ENCODE data around the gene ARF1.

Gene ARF1

GRCh38 chr1:228085287-228085951 is 2.9 kb downstream of the ARF1 start:
- no peak for DNase-seq

GRCh38 chr1:228087771-228088251 is 5.3 kb downstream of the ARF1 start:
- DNase-seq: peak in 2 of 51 donors; percentile 24 to 42

GRCh38 chr1:228088586-228089498 is 6.3 kb downstream of the ARF1 start:
- DNase-seq: no peak

- DNase-seq: peak in 1 of 51 donors; percentile 12
These were observed 7.2 kb downstream of the ARF1 start for GRCh38 chr1:228089519-228090380.

- peak in 3 of 51 donors; percentile 26 to 49 (median 41) for DNase-seq
These were observed 8.1 kb downstream of the ARF1 start for GRCh38 chr1:228090613-228091081.

GRCh38 chr1:228091084-228091483 is 8.6 kb downstream of the ARF1 start:
- DNase-seq: no peak

- no peak for DNase-seq
These were observed 10.0 kb downstream of the ARF1 start for GRCh38 chr1:228092342-228093049.

GRCh38 chr1:228093050-228093906 is 10.8 kb downstream of the ARF1 start:
- DNase-seq: no peak

GRCh38 chr1:228094432-228095016 is 12.0 kb downstream of the ARF1 start:
- no peak for DNase-seq

GRCh38 chr1:228095161-228095560 is 12.7 kb downstream of the ARF1 start:
- no peak for DNase-seq

GRCh38 chr1:228095938-228096337 is 13.4 kb downstream of the ARF1 start:
- DNase-seq: peak in 1 of 51 donors; percentile 57

- DNase-seq: no peak
These were observed 14.2 kb downstream of the ARF1 start for GRCh38 chr1:228096416-228097332.

- DNase-seq: no peak
These were observed 15.0 kb downstream of the ARF1 start for GRCh38 chr1:228097333-228098081.

GRCh38 chr1:228098323-228098931 is 15.9 kb downstream of the ARF1 start:
- no peak for DNase-seq

- no peak for DNase-seq
These were observed 16.8 kb downstream of the ARF1 start for GRCh38 chr1:228099331-228099732.

GRCh38 chr1:228100822-228101613 is 18.5 kb downstream of the ARF1 start:
- no peak for DNase-seq

Measured in hypothalamus (tissue), 51 donors.